Activated effector memory CD4-positive, alpha-beta T cell treated with Interleukin-2 at 50 U/mL for 16 hours (primary cell): Measurements from ENCODE around the gene ABCB7.
"Not testable (repeated sequence)": the region's sequence is repeated elsewhere in the genome, so short reads cannot be mapped to it uniquely, and the experiment has no call there.

Source experiments
- DNase-seq: peaks from one replicate; pipeline ENCODE4 v3.0.0-alpha.2; 2020

The ABCB7 gene

DNA sequence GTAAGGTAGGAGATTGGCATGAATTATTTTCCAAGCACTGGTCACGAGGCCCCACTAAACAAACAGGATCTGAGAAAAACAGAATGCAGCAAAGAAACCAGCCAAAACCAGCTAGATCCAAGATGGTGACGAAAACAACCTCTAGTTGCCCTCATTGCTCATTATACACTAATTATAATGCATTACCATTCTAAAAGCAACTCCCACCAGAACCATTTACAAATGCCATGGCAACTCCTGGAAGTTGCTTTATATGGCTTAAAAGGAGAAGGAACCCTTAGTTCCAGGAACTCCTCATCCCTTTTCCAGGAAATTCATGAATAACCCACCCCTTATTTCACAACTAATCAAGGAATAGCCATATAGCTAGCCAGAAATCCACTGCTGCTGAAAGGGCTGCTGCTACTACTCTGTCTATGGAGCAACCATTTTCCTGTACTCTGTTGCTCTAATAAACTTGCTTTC, 69.3 kb downstream of the ABCB7 start:
- no peak for DNase-seq

DNA sequence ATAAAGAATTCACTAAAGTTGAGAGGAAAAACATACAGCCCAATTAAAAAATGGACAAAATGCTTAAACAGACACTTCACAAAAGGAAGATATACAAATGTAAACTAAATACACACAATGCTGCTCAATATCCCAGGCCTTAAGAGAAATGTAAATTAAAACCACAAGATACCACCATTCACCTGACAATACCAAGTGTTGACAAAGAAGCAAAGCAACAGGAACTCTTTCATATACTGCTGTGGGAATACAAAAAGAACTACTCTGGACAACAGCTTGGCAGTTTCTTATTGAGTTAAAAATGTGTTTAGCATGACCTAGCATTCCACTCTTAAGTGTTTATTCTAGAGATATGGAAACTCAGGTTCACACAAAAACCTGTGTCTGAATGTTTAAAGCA, 71.3 kb downstream of the ABCB7 start:
- DNase-seq = no peak

DNA sequence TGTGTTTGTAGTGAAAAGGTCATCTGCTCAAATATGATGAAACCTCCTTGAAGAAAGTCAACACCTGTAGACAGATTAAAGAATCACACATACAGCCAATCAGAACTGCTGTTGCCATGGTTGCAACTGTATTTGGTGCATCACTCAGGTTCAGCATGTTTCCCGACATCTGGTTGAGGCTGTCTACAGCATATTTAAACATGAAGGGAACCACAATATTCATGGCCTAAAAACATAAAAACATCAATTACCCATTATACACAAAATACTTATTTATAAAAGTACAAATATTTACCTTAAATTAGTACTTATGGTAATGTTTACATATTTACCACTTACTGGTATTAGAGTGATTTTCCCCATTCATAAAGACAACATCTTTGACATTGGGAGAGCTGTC, 79.7 kb downstream of the ABCB7 start:
- no peak for DNase-seq

DNA sequence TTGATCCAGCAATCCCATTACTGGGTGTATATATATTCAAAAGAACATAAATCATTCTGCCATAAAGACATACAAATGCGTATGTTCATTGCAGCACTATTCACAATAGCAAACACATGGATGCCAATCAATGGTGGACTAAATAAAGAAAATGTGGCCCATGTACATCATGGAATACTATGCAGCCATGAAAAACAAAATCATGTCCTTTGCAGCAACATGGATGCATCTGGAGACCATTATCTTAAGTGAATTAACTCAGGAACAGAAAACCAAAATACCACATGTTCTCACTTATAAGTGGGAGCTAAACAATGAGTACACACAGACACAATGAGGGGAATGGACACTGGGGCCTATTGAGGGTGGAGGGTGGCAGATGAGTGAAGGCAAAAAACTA, 81.6 kb downstream of the ABCB7 start:
- no peak for DNase-seq

DNA sequence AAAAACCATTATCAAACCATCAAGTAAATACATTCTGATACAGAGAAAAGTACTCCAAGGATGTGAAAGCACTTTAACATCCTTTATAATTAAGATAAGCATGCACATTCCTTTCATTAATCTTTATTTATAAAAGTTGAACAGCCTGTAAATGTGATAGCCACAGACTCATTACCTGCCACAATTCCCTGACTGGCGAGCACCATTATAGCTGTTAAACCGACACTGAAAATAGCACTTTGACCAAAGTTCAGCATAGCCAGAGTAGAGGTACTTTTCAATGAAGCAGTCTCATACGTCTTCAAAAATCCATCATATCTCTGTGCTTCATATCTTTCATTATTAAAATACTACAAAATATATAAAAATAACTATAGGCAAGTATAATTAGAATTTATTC, 84.7 kb downstream of the ABCB7 start:
- DNase-seq = no peak

DNA sequence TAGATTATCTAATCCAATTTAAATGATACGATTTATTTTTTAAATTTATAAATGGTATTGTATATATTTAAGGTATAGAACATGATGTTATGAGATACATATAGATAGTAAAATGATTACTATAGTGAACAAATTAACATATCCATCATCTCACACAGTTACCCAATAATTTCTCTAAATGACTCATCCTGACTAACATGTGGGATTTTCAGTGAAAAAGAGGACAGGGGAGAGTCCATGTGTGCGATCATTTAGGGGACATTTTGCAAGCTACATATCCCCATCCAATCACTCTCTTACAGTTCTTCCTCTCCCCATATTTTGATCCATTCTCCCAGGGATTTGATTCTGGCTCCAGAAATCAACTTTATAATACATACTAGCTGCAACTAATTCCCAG, 88.2 kb downstream of the ABCB7 start:
- no peak for DNase-seq

DNA sequence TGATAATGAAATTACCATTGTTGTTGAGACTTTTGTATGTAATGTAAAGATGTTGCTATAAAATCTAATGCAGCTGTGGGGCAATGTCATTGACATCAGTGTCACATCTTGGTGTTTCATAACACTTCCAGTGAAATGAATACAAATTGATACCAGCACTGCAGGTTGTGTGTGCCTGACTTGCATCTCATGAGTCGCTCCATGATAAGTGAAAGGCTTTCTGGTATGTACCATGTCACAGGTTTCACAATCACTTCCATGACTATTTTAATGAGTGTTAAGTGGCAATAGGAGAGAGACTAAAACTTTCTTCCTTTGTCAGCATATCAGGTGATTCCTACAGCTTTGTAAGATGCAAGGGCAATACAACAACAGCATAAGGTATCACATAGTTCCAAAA, 94.4 kb downstream of the ABCB7 start:
- DNase-seq = no peak

DNA sequence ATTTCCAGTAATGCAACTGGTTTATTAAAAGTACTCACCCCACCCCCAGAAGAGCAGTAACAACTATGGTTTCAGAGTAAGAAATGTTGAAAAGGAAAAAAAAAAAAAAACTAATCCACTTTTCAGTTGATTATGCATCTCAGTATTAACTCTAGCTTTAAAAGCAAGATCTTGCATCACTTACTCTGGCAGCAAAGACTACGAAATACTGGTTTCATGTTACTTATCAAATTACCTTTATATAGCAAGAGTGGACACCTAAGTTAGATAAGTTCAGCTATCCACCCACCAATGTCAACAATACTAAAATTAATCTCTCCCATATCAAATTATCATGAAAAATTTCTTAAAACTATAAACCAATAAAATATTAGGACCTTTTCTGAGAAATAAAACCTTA, 105.0 kb downstream of the ABCB7 start:
- DNase-seq = no peak

DNA sequence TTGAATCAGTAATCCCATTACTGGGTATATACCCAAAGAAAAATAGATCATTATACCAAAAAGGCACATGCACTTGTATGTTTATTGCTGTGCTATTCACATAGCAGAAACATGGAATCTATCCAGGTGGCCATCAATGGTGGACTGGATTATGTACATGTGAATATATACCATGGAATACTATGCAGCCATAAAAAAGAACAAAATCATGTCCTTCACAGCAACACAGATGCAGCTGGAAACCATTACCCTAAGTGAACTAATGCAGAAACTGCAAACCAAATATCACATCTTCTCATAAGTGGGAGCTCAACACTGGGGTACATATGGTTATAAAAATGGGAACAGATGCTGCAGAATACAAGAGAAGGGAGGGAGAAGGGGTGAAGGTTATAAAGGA, 110.7 kb downstream of the ABCB7 start:
- no peak for DNase-seq

DNA sequence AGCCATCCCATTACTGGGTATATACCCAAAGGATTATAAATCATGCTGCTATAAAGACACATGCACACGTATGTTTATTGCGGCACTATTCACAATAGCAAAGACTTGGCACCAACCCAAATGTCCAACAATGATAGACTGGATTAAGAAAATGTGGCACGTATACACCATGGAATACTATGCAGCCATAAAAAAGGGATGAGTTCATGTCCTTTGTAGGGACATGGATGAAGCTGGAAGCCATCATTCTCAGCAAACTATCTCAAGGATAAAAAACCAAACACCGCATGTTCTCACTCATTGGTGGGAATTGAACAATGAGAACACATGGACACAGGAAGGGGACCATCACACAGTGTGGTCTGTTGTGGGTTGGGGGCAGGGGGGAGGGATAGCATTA, 111.9 kb downstream of the ABCB7 start:
- DNase-seq = not testable (repeated sequence)

DNA sequence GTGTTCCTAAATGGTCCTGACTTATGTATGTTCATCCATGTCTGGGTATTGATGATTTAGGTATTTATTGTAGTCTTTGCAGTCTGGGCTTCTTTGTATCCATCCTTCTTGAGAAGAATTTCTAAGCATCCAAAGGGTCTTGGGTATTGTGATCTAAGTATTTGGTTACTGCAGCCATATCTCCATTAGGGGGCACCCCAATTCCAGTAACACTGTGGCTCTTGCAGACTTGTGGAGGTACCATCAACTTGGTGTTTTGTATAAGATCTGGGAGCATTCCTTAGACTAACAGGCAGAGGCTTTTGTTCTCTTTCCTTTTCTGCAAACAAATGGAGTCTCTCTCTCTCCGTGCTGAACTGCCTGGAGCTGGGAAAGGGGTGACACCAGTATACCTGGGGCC, 117.2 kb downstream of the ABCB7 start:
- DNase-seq = no peak
